Hepatic stellate cell (primary cell): ENCODE measurements around the gene HBB.

Source experiments
- DNase-seq: peaks from one replicate; pipeline ENCODE4 v3.0.0; 2011; ENCODE audit warnings: low spot score

The HBB gene

DNA sequence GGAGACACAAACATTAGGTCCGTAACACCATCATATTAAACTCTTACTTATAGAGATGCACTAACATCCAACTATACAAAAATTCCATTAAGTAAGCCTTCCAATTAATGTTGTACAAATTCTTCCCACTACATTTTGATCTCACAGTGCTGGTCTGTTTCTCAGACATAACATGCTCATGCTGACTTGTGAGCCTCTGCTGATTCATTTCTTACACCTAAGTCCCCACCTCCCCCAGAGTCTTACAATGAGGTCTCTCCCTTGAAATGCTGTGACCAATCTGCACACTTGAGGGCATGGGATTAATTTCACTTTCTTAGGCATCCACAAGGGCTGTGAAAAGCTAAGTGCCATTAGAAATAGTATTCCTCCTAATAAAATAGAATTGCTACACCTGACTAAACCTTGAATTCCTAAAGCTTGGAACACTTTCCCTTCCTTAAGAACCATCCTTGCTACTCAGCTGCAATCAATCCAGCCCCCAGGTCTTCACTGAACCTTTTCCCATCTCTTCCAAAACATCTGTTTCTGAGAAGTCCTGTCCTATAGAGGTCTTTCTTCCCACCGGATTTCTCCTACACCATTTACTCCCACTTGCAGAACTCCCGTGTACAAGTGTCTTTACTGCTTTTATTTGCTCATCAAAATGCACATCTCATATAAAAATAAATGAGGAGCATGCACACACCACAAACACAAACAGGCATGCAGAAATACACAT, 20.8 kb upstream of the HBB start:
- no peak for DNase-seq

DNA sequence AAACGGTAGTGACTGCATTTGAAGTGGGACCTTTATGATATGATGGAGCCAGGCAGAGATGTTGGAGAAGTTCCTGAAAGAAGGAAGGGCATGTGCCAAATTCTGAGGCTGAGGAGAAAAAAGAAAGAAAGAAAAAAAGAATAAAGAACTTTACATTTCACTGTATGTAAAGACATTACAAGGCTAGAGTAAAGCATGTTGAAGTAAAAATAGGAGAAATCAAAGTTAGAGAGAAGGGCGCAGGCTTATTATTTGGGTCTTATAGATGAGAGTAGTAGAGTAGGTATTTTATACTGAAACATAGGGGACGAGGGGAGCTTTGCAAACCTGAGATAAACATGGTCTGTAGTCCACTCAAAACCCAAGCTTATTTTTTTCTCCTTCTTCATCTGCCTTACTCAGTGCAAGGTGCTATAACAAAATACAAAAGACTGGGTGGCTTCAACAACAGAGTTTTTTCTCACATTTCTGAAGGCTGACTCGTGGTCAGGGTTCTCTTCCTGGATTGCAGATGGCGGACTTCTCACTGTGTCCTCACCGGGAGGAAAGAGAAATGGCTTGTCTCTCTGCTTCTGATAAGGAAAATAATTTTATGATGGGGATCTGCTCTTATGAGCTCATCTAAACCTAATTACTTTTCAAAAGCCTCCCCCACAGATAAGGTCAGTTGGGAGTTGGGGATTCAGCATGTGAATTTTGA, 20.1 kb upstream of the HBB start:
- DNase-seq: no peak

DNA sequence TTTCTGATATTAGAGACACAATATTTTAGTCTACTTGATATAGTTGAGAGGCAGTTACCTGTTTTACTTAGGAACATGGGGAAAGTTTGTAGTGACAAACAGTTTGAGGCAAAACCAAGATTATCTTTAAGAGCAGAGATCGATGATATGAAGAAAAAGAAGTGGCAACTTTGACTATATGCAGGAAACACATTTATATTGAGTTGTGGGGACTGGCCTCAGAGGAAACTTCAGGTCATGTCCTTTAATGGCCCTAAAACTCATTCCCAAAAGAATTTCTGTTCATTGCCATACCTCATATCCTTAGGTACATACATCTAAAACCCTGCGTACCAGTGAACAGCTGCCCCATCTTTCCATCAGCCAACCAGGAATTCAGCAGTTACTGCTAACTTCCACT, 18.3 kb upstream of the HBB start:
- no peak for DNase-seq

DNA sequence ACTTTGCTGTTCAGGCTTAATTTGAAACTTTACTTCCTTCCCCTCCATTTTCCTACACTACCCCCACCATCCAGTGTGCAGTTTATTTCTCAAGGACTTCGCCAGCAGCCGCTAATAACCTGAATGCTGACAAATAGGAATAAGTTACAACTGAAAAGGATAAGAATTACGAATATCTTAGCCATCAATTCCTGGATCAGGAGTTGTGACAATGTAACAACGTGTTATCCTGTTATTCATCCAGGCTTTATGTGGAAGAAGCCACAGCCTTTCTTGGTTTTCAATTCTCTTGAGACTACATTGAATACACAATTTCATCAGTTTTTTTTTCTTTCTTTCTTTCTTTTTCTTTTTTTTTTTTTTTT, 16.9 kb upstream of the HBB start:
- no peak for DNase-seq

- no peak for DNase-seq
Observed at GRCh38 chr11:5242933-5243815, 16.3 kb upstream of the HBB start.

GRCh38 chr11:5242208-5242607, 15.3 kb upstream of the HBB start:
- DNase-seq: no peak

- no peak for DNase-seq
Observed at GRCh38 chr11:5241458-5241857, 14.6 kb upstream of the HBB start.

DNA sequence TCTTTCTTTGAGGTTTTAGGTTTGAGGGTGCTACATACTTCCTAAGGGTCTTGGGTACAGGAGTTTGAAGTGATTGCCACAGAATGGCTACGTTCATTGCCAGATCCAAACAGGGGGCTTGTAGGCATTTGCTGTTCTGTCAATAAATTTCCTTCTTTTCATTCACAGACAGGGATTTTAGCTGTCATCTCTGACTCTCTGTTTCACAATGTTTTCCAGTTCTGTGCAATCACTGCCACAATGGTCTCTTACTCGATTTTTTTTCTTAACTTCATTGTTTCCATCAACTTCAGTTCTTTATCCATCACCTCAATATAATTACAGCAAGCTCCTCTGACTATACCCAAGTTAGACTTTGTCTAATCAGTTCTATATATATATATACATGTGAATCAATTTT, 13.6 kb upstream of the HBB start:
- no peak for DNase-seq

DNA sequence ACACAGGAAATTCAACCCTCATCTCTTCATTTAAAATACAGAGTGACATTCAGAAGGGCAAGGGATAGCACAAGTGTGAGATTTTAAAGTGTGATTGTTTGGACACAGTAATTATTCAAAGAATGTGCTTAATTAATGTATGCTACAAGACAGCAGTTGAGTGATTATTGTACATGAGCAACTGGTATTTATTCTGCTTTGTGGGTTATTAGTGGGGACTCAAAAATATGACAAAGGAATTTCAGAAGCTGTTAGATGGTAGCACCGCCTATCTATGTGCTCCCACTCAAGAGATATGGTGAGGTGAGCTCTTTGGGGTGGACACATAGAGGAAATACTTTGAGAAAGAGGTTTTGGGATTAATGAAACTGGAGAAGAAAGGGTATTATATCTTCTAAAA, 13.2 kb upstream of the HBB start:
- DNase-seq: no peak

GRCh38 chr11:5239046-5239445, 12.2 kb upstream of the HBB start:
- no peak for DNase-seq

- no peak for DNase-seq
Observed at GRCh38 chr11:5238486-5238885, 11.6 kb upstream of the HBB start.

DNA sequence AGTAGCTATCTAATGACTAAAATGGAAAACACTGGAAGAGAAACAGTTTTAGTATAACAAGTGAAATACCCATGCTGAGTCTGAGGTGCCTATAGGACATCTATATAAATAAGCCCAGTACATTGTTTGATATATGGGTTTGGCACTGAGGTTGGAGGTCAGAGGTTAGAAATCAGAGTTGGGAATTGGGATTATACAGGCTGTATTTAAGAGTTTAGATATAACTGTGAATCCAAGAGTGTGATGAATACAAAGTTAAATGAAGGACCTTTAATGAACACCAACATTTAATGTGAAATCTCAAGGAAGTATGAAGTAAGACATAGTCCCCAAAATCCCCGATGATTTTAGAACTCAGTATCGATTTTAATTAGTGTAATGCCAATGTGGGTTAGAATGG, 10.5 kb upstream of the HBB start:
- no peak for DNase-seq

- DNase-seq: no peak
Observed at GRCh38 chr11:5235364-5236095, 8.7 kb upstream of the HBB start.

GRCh38 chr11:5234381-5234834, 7.5 kb upstream of the HBB start, which contains the start of gene HBD:
Gene HBD (minus strand): TSS chr11:5234483. CDS start chr11:5234433, 50 bp downstream.
- DNase-seq: peak; percentile 69

GRCh38 chr11:5233307-5233706, 6.4 kb upstream of the HBB start:
- DNase-seq: no peak

GRCh38 chr11:5232821-5233220, 6.0 kb upstream of the HBB start:
- DNase-seq: no peak

DNA sequence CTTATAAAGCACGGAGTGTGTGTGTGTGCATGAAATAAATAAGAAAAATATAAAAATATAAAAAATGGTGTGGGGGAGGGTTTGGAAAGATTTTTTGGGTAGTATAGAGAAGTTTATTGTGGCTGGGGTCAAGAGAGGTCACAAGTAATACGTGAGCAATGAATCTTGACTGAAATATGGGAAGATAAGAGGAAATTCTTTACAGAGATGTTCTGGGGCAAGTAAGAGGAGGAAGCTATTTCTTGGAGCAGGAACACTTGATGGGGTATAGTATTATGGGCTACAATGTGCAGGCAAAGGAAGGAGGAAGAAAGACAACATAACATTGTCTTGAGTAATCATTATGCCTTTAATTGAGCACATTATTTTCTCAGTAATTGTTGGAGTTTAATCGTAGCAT, 5.3 kb upstream of the HBB start:
- no peak for DNase-seq

- DNase-seq: no peak
Observed at GRCh38 chr11:5231111-5231510, 4.2 kb upstream of the HBB start.

- DNase-seq: no peak
Observed at GRCh38 chr11:5230266-5230665, 3.4 kb upstream of the HBB start.

GRCh38 chr11:5229796-5230195, 2.9 kb upstream of the HBB start:
- DNase-seq: no peak

DNA sequence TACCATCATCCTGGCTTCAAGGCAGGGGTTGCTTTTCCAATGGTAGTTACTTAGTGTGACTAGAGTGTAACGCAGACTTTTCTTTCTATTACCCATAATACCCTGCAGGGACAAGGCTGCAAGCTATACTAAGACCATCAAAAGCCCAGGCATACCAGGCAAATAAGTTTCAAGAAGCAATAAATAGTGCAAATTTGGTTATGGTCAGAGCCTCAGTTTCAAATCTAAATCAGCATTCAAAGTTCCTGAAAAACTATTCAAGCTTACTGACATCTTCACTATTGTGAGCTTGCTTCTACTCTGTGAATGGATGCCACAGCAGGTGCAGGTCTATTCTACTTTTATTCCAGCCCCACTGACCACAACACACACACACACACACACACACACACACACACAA, 2.5 kb upstream of the HBB start:
- DNase-seq: no peak

DNA sequence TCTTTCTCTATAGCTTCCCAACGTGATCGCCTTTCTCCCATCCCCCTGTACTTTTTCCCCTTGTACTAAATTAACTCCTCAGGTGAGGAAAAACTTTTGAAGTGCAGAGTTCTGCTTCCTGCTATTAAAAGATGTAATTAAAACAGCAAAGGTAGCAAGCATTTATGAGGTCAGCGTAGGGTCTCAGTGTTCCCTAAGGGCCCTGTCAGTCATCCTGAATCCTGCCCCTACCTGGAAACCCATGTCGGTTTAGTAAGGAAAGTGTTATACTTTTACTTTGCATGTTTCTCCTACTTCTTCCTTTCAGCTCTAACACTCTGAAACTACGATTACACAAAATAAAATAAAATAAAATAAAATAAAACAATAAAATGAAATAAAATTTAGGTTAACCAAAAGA, 1.3 kb upstream of the HBB start:
- no peak for DNase-seq
